ENCODE data around the gene CDH4. TPM values are rescaled to one million over a fixed set of nuclear protein-coding genes. Genes with fewer than 3 reads are reported as not detected.

The CDH4 gene
- total and polyA plus RNA-seq, 2 of the 8 experiments (the other 6 are each of a cell fraction or from before 2014, with no cell fraction given) = 4.3 to 7.9 TPM

DNA sequence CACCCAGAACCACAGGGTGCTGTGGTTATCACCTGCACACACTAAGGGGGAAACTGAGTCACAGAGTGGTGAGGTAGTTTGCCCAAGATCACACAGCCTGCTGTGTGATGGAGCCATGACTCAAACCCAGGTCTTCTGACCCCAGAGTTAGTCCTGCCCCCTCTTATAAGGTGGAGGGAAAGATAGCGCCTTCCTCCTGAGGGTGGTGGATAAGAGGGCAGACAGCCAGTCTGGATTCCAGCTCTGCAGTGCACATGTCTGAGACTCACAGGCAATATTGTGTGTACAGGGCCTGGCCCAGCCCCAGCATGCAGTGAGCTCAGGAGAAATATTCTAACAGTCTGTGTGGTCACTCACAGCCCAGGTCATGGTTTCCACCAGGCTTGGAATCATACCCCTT lies 393.7 kb downstream of the CDH4 start:
- Histone ChIP-seq H4K20me1 (replicated peaks in 1 of 2; ENCODE audit: control insufficient read depth in 1 of 2, insufficient read depth in 2 of 2, low read length in 2 of 2) (peaks cover 0 to 2% of the 10 kb centered on the region in 2 experiments), H3K14ac (ENCODE audit: insufficient read length) (no peak overlapping the region), H3K23ac (ENCODE audit: insufficient read length) (no peak overlapping the region), H3K36me3 (ENCODE audit: control insufficient read depth in 2 of 4, insufficient read depth in 4 of 4, low read length in 3 of 4) (no peaks in the 10 kb centered on the region), H3K18ac (ENCODE audit: extremely low read depth, low read length) (no peak overlapping the region), H2BK20ac (ENCODE audit: low read length) (no peak overlapping the region), H3K4ac (replicated peaks; ENCODE audit: insufficient read length, low read depth, low read length) (no peak overlapping the region), H3K9me3 (ENCODE audit: insufficient read depth in 2 of 2, low read depth in 1 of 2, low read length in 1 of 2) (no peaks in the 10 kb centered on the region), H2BK5ac (ENCODE audit: low read depth, low read length) (no peak overlapping the region), H3K56ac (replicated peaks; ENCODE audit: insufficient read length, low read depth, low read length) (no peak overlapping the region), H3K27me3 (replicated peaks in 1 of 4; ENCODE audit: control insufficient read depth in 3 of 4, extremely low read depth in 1 of 4, insufficient read depth in 3 of 4, low read length in 3 of 4) (peaks cover 0 to 3% (median 0%) of the 10 kb centered on the region in 4 experiments; a peak in 3 of 7 replicates), H3K4me1 (replicated peaks in 1 of 4; ENCODE audit: control insufficient read depth in 3 of 4, insufficient read depth in 4 of 4, low read length in 3 of 4) (peaks cover 0 to 3% (median 2%) of the 10 kb centered on the region in 4 experiments; a peak in 3 of 7 replicates), H4K8ac (ENCODE audit: extremely low read depth, insufficient read depth, low read length) (no peak overlapping the region; the same call in 1 of the 2 replicates), H4K5ac (ENCODE audit: insufficient read length, low read depth, low read length) (no peak overlapping the region), H3K4me2 (ENCODE audit: insufficient read depth in 1 of 2, low read depth in 2 of 2, low read length in 2 of 2) (no peak overlapping the region), H2AFZ (ENCODE audit: low read length) (no peak overlapping the region), H3K4me3 (ENCODE audit: extremely low read depth in 1 of 4, insufficient read depth in 2 of 4, low read depth in 3 of 4, low read length in 4 of 4) (no peak overlapping the region), H3K79me2 (ENCODE audit: control insufficient read depth in 1 of 2, insufficient read depth in 2 of 2, low read length in 2 of 2) (no peaks in the 10 kb centered on the region), H2BK12ac (ENCODE audit: low read depth, low read length) (no peak overlapping the region), H3K9ac (replicated peaks in 1 of 4; ENCODE audit: extremely low read depth in 1 of 4, low read depth in 3 of 4, low read length in 3 of 4) (no peak overlapping the region), H3K79me1 (ENCODE audit: low read depth, low read length) (no peaks in the 10 kb centered on the region), H3K23me2 (ENCODE audit: low read depth, low read length) (no peaks in the 10 kb centered on the region), H3K27ac (ENCODE audit: low read depth, low read length) (no peak overlapping the region), H4K91ac (replicated peaks; ENCODE audit: insufficient read length, low read length) (no peak overlapping the region), H2AK5ac (ENCODE audit: low read depth, low read length) (no peak overlapping the region), H2BK120ac (replicated peaks; ENCODE audit: low read depth, low read length) (no peak overlapping the region), H2BK15ac (ENCODE audit: low read length) (peak overlapping the region; percentile 65)
- ChIA-PET CTCF (ENCODE audit: partially characterized antibody) (interaction anchor here (0.9 to 1.3 kb wide), 5 partner anchors 15 to 260 kb away, joined by 3 read pairs; no protein-coding TSS in a partner anchor), POLR2A (ENCODE audit: partially characterized antibody) (no interaction called here)
- 100% methylated on average over 1 of the region's 1 CpG; no CpG with 5 or more reads in 1 of the 2 experiments for WGBS, 2 experiments (ENCODE audit: extremely low coverage in 1 of 2, insufficient coverage in 1 of 2, insufficient read length in 1 of 2, insufficient replicate concordance in 2 of 2, low coverage in 1 of 2, low lambda C conversion rate in 2 of 2, missing lambda C conversion rate in 1 of 2)
- TF ChIP-seq BRCA1 (IDR thresholded peaks at IDR 0.05; ENCODE audit: low read depth, low read length) = no peak
- DNase-seq (ENCODE audit: low read depth in 1 of 2, low spot score in 2 of 2) = no peak
- FAIRE-seq = no peak

All from H1 (cell line).